DOHH2 (cell line): ENCODE data around the gene CASP6.

Experiments used
- CTCF ChIP-seq: fragments of 200-600 bp; sonication (generic); IDR thresholded peaks from one replicate; pipeline ENCODE4 v1.5.1; 2014; ENCODE audit warnings: antibody characterized with exemption, mild to moderate bottlenecking, low read depth, low read length; ENCODE audit not compliant: poor library complexity, severe bottlenecking
- EZH2phosphoT487 ChIP-seq: fragments of 200-600 bp; sonication (generic); IDR thresholded peaks from 2 replicates; pipeline ENCODE4 v1.6.1; 2017; ENCODE audit warnings: borderline replicate concordance, mild to moderate bottlenecking, antibody characterized with exemption, low read length, moderate library complexity, mixed read lengths

GRCh38 chr4:109648266-109648996 lies 54.8 kb downstream of the CASP6 start:
- TF ChIP-seq CTCF (no peak), EZH2phosphoT487 (no peak)
